Adrenal gland (tissue), 12 donors: Measurements from ENCODE around the gene TFE3. TPM values are rescaled to one million over a fixed set of nuclear protein-coding genes. Genes with fewer than 3 reads are reported as not detected.

ENCODE experiments used
- DNase-seq, 7 donors: peaks; one replicate each; pipeline ENCODE4 v3.0.0-alpha.2; 2019 to 2020
- H3K27ac ChIP-seq, 5 donors: fragments of 200-600 bp; sonication (generic) in 4 of 5; 1 replicate in 3 of 5; 2 replicates in 2 of 5; pipeline versions ENCODE4 v1.5.1 to v1.8.0; 2016 to 2020; ENCODE audit warnings: mild to moderate bottlenecking in 1 of 5
- H3K27me3 ChIP-seq: fragments of 200-600 bp; 2 replicates; pipeline ENCODE4 v1.8.0; 2021
- H3K36me3 ChIP-seq, 2 donors: fragments of 200-600 bp; replicated peaks in 1 of 2; 1 replicate in 1 of 2; 2 replicates in 1 of 2; pipeline versions ENCODE4 v1.5.1 to v1.8.0; 2018 to 2022
- H3K4me1 ChIP-seq, 2 donors: fragments of 200-600 bp; replicated peaks in 1 of 2; 1 replicate in 1 of 2; 2 replicates in 1 of 2; pipeline versions ENCODE4 v1.5.1 to v1.8.0; 2018 to 2021
- H3K4me3 ChIP-seq, 4 donors: fragments of 200-600 bp; sonication (generic) in 3 of 4; one replicate each; pipeline ENCODE4 v1.5.1; 2016 to 2018
- H3K9me3 ChIP-seq, 3 donors: fragments of 200-600 bp; sonication (generic) in 1 of 3; replicated peaks in 1 of 3; 1 replicate in 2 of 3; 2 replicates in 1 of 3; pipeline versions ENCODE4 v1.5.1 to v1.8.0; 2016 to 2021
- POLR2A ChIP-seq, 2 donors: fragments of 450-650 bp; IDR thresholded peaks; one replicate each; pipeline ENCODE4 v1.6.1; 2017; ENCODE audit warnings: antibody characterized with exemption in 2 of 2, mild to moderate bottlenecking in 2 of 2, moderate library complexity in 1 of 2
- WGBS, 4 donors: extraction: QIAGEN DNeasy Blood & Tissue Kit in 2 of 4; methylation state at CpG; one replicate each; pipeline versions ENCODE4 v1.1.5 to v1.1.7; 2013 to 2017; 5-methylcytosine and 5-hydroxymethylcytosine counted together
- intact Hi-C, 2 donors: fragments of 100-400 bp; cut with DNase I; formaldehyde crosslinking; loops; one replicate each; pipeline versions ENCODE4 v1.14.1 to v1.15.0; 2022 to 2023
- polyA plus RNA-seq, 3 donors: library from polyadenylated mRNA; stranded (reverse); fragments of 200-250 nt in 2 of 3; fragments of 350-450 nt in 1 of 3; fragmentation: Illumina TruSeq in 1 of 3; extraction: RNeasy Lipid Tissue Mini Kit (QIAGEN cat#74804) in 1 of 3; gene quantifications; one replicate each; pipeline ENCODE4 v1.2.3, GENCODE V29; 2013 to 2014
- total RNA-seq, 9 donors: library from RNA; depleted of rRNA in 4 of 9; stranded (reverse); fragments of >200 nt in 4 of 9; fragments of 120-200 nt in 1 of 9; fragmentation: NEBNext Ultra II Directional in 1 of 9; extraction: Animal tissue kit (Norgen Biotek cat#: 25700) in 1 of 9; gene quantifications; one replicate each; pipeline versions ENCODE4 v1.1.0 to v1.2.4, GENCODE V29; 2013 to 2023
- TF ChIP-seq, protein P1 (sequence below), 6 experiments: fragments of 450-650 bp in 4 of 6; fragments of 200-600 bp in 2 of 6; sonication (generic) in 1 of 6; IDR thresholded peaks; 1 replicate in 5 of 6; 2 replicates in 1 of 6; pipeline versions ENCODE4 v1.5.1 to v1.8.0; 2016 to 2021; ENCODE audit warnings: antibody characterized with exemption in 6 of 6, mild to moderate bottlenecking in 2 of 6, moderate library complexity in 1 of 6
- donor health status: healthy with polysubstance abuse.
- donor health status: Bipolar disorder and iron deficiency.
- donor health status: DM: yes; HTN: yes; CAD: no.
- donor health status: DM: no; HTN: no; CAD: no.
- donor health status: DM: no; HTN: no; CAD: no.
- donor health status: DM: yes; HTN: yes; CAD: no.

TFE3 gene
- total and polyA plus RNA-seq, 12 donors: 32.7 to 168 (median 88.4) TPM

DNA sequence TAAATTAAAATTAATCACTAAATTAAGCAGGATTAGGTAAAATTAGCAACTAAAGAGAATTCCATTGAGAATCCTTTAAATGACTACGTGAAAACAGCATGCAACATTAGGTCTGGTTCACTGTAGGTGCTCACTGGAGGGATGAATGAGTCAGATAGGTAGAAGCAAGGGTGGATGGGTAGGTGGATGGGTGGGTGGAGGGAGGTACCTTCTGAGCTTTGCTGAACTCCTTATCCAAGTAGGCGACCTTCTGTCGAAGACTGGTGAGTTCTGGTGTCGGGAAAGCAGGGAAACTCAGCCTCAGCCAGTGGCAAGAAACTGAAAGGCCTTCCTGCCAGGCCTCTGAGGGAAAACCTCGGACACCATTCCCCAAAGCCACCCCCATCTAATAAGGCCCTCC lies 44.1 kb downstream of the TFE3 start:
- Histone ChIP-seq H3K4me3 (no peak overlapping the region), H3K27ac (no peak overlapping the region), H3K9me3 (no peaks in the 10 kb centered on the region), H3K27me3 (no peaks in the 10 kb centered on the region), H3K36me3 (peaks cover 0 to 19% of the 10 kb centered on the region in 2 donors), H3K4me1 (no peaks in the 10 kb centered on the region)
- 73 to 94% (median 86%) methylated on average over 5 of the region's 5 CpGs for WGBS, 4 donors
- no peak for DNase-seq
- TF ChIP-seq, protein P1, sequence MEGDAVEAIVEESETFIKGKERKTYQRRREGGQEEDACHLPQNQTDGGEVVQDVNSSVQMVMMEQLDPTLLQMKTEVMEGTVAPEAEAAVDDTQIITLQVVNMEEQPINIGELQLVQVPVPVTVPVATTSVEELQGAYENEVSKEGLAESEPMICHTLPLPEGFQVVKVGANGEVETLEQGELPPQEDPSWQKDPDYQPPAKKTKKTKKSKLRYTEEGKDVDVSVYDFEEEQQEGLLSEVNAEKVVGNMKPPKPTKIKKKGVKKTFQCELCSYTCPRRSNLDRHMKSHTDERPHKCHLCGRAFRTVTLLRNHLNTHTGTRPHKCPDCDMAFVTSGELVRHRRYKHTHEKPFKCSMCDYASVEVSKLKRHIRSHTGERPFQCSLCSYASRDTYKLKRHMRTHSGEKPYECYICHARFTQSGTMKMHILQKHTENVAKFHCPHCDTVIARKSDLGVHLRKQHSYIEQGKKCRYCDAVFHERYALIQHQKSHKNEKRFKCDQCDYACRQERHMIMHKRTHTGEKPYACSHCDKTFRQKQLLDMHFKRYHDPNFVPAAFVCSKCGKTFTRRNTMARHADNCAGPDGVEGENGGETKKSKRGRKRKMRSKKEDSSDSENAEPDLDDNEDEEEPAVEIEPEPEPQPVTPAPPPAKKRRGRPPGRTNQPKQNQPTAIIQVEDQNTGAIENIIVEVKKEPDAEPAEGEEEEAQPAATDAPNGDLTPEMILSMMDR (IDR thresholded peaks at IDR 0.05): no peak
- TF ChIP-seq POLR2A (IDR thresholded peaks at IDR 0.05): no peak
- intact Hi-C loops: no loop called here

DNA sequence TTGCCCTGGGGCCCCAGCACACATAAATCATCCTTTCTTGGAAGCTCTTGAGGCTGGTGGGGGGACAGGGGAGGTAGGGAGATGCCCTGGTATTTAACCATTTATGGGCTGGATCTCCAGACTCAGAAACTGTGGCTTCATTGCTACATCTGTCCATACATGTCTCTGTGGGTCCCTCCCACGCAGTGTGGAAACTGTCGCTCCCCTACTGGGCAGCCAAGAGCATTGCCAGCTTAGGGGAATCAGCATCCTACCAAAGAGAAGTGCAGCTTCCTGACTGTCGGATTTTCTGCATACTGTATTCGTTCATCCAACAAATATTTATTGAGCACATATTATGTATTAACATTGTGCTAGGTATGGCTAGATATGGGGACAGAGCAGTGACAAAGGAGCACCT lies 44.8 kb downstream of the TFE3 start:
- no peaks in the 10 kb centered on the region for H3K4me1 ChIP-seq
- no peak overlapping the region for H3K27ac ChIP-seq
- no peak for DNase-seq
- whole genome bisulfite sequencing, 4 donors: 81 to 89% (median 84%) methylated on average over 2 to 4 of the region's 4 CpGs
- H3K9me3 ChIP-seq: no peaks in the 10 kb centered on the region
- no peak for TF ChIP-seq POLR2A (IDR thresholded peaks at IDR 0.05)
- TF ChIP-seq, protein P1 (IDR thresholded peaks at IDR 0.05): no peak
- peaks cover 0 to 23% of the 10 kb centered on the region in 2 donors for H3K36me3 ChIP-seq
- intact Hi-C loops: no loop called here
- H3K27me3 ChIP-seq: no peaks in the 10 kb centered on the region
- H3K4me3 ChIP-seq: no peak overlapping the region

DNA sequence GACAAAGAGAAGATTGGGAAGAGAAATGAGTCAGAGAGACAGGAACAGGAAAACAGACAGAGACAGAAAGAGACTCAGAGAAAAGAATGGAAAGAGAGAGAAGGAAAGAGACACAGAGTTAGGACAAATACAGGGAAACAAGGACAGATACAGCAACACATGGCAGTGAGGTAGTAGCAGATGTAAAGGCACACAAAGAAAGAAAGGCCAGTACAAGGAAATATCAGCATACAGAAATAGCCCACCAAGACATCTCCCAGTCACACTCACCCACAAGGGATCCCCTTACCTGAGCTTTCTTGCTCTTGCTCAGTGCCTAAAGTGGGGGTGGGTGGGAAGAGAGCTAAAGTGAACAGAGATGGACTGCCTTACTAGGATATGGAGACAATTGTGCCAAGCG lies 45.3 kb downstream of the TFE3 start:
- no peak for DNase-seq
- H3K4me3 ChIP-seq: no peak overlapping the region
- H3K4me1 ChIP-seq: no peaks in the 10 kb centered on the region
- 28 to 80% (median 71%) methylated on average over 1 of the region's 1 CpG for WGBS, 4 donors
- H3K36me3 ChIP-seq: peaks cover 0 to 28% of the 10 kb centered on the region in 2 donors
- H3K27ac ChIP-seq: no peak overlapping the region
- H3K27me3 ChIP-seq: no peaks in the 10 kb centered on the region
- no peaks in the 10 kb centered on the region for H3K9me3 ChIP-seq
- intact Hi-C loops: no loop called here
- TF ChIP-seq, protein P1 (IDR thresholded peaks at IDR 0.05): no peak
- no peak for TF ChIP-seq POLR2A (IDR thresholded peaks at IDR 0.05)

DNA sequence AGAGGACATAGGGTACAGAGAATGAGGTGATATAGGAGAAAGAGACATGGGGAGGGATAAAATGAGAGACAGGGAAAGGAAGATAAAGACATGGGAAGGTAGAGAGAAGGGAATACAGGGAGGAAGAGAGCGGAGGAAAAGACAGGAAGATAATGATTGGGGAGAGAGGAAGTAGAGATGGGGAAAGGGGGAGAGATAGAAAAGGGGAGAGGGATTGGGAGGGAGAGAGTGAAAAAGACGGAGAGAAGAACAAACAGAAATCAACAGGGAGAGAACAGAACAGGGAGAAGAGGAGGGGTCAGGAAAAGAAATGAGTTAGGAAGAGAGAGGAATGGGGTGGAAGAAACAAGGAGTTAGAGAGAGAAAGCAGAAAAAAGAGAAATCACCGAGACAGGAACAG lies 45.7 kb downstream of the TFE3 start:
- no peaks in the 10 kb centered on the region for H3K27me3 ChIP-seq
- WGBS, 4 donors: 77 to 97% (median 86%) methylated on average over 3 of the region's 3 CpGs
- no peaks in the 10 kb centered on the region for H3K4me1 ChIP-seq
- no peak for TF ChIP-seq POLR2A (IDR thresholded peaks at IDR 0.05)
- TF ChIP-seq, protein P1 (IDR thresholded peaks at IDR 0.05): no peak
- no peak overlapping the region for H3K27ac ChIP-seq
- H3K4me3 ChIP-seq: no peak overlapping the region
- peaks cover 0 to 29% of the 10 kb centered on the region in 2 donors for H3K36me3 ChIP-seq
- no peaks in the 10 kb centered on the region for H3K9me3 ChIP-seq
- DNase-seq: no peak
- intact Hi-C loops: no loop called here
